ENCODE data around the gene PAK4. TPM values are rescaled to one million over a fixed set of nuclear protein-coding genes. Genes with fewer than 3 reads are reported as not detected.

PAK4 gene
- total and polyA plus RNA-seq, 2 of the 13 experiments (the other 11 are each of a cell fraction or from before 2014, with no cell fraction given), result 9.5 to 17.8 TPM

GRCh38 chr19:39145180-39145953 is 19.8 kb downstream of the PAK4 start (continued):
- no peak for TF ChIP-seq AKNA (CRISPR knock-in tag; IDR thresholded peaks at IDR 0.05; ENCODE audit: borderline replicate concordance)
- peak; percentile 72; the same call in 1 of the 2 replicates for TF ChIP-seq ZBTB38 (CRISPR knock-in tag; IDR thresholded peaks at IDR 0.05)
- no peak for TF ChIP-seq DRAP1 (CRISPR knock-in tag; IDR thresholded peaks at IDR 0.05)
- TF ChIP-seq FOXA1 (IDR thresholded peaks at IDR 0.05), result no peak
- no peak for TF ChIP-seq FOXA1 (CRISPR knock-in tag; IDR thresholded peaks at IDR 0.05)
- no peak for TF ChIP-seq TBX3 (IDR thresholded peaks at IDR 0.05; ENCODE audit: borderline replicate concordance)
- peak; percentile 90 for TF ChIP-seq SRSF1 (optimal IDR thresholded peaks at IDR 0.05; ENCODE audit: low read depth, low read length)
- no peak for TF ChIP-seq ZNF180 (CRISPR knock-in tag; IDR thresholded peaks at IDR 0.05; ENCODE audit: borderline replicate concordance, low read depth)
- TF ChIP-seq ZNF878 (CRISPR knock-in tag; IDR thresholded peaks at IDR 0.05), result no peak
- TF ChIP-seq HNF1A (IDR thresholded peaks at IDR 0.05; ENCODE audit: low read depth), result no peak; the same call in 1 of the 2 replicates
- no peak for TF ChIP-seq HNF1A (CRISPR knock-in tag; IDR thresholded peaks at IDR 0.05; ENCODE audit: borderline replicate concordance)
- TF ChIP-seq ZNF788 (CRISPR knock-in tag; IDR thresholded peaks at IDR 0.05; ENCODE audit: borderline replicate concordance), result peak; percentile 67; the same call in 1 of the 2 replicates
- no peak for TF ChIP-seq SMAD9 (CRISPR knock-in tag; IDR thresholded peaks at IDR 0.05)
- no peak; the same call in 1 of the 2 replicates for TF ChIP-seq ZBTB43 (CRISPR knock-in tag; conservative IDR thresholded peaks at IDR 0.05)
- no peak for TF ChIP-seq ZMYM2 (CRISPR knock-in tag; IDR thresholded peaks at IDR 0.05)
- peak; percentile 52; the same call in 1 of the 2 replicates for TF ChIP-seq HOXA5 (CRISPR knock-in tag; IDR thresholded peaks at IDR 0.05)
- no peak for TF ChIP-seq U2AF2 (IDR thresholded peaks at IDR 0.05; ENCODE audit: low read depth, low read length)
- TF ChIP-seq SMC3 (IDR thresholded peaks at IDR 0.05; ENCODE audit: low read length), result peak; percentile 1; the same call in 1 of the 2 replicates
- TF ChIP-seq ZNF614 (CRISPR knock-in tag; IDR thresholded peaks at IDR 0.05; ENCODE audit: borderline replicate concordance), result no peak
- TF ChIP-seq SATB2 (CRISPR knock-in tag; IDR thresholded peaks at IDR 0.05), result no peak

All from HepG2 (cell line).